Activated CD8-positive, alpha-beta memory T cell treated with anti-CD3 and anti-CD28 coated beads, Interleukin-2, amount 50 U/mL, for 1 hour (primary cell): ENCODE data around the gene FST.

Experiments used
- DNase-seq: peaks from one replicate; pipeline ENCODE4 v3.0.0-alpha.2; 2020; ENCODE audit errors: extremely low read depth

FST gene

GRCh38 chr5:53473633-53474032 lies 6.8 kb upstream of the FST start:
- no peak for DNase-seq

- no peak for DNase-seq
These were observed 5.1 kb upstream of the FST start for GRCh38 chr5:53475320-53475719.

- no peak for DNase-seq
These were observed 4.4 kb upstream of the FST start for GRCh38 chr5:53476019-53476418.

- DNase-seq = no peak
These were observed 3.6 kb upstream of the FST start for GRCh38 chr5:53476531-53477480.

GRCh38 chr5:53478411-53479044 lies 1.9 kb upstream of the FST start:
- DNase-seq = no peak

GRCh38 chr5:53479045-53479589 lies 1.3 kb upstream of the FST start:
- DNase-seq = no peak

- no peak for DNase-seq
These were observed 626 bp upstream of the FST start for GRCh38 chr5:53479590-53480415.

- no peak for DNase-seq
These were observed 894 bp downstream of the FST start for GRCh38 chr5:53481159-53481886.

- DNase-seq = no peak
These were observed 1.7 kb downstream of the FST start for GRCh38 chr5:53481887-53482716.

- DNase-seq = no peak
These were observed 2.5 kb downstream of the FST start for GRCh38 chr5:53482717-53483638.

GRCh38 chr5:53487436-53487835 lies 7.0 kb downstream of the FST start:
- no peak for DNase-seq

GRCh38 chr5:53488195-53488722 lies 7.8 kb downstream of the FST start:
- no peak for DNase-seq

GRCh38 chr5:53490747-53491146 lies 10.3 kb downstream of the FST start:
- no peak for DNase-seq

GRCh38 chr5:53501054-53501453 lies 20.6 kb downstream of the FST start:
- no peak for DNase-seq

- no peak for DNase-seq
These were observed 23.3 kb downstream of the FST start for GRCh38 chr5:53503562-53504218.

- DNase-seq = no peak
These were observed 26.6 kb downstream of the FST start for GRCh38 chr5:53507013-53507412.

- no peak for DNase-seq
These were observed 27.7 kb downstream of the FST start for GRCh38 chr5:53508125-53508524.

GRCh38 chr5:53512539-53512938 lies 32.1 kb downstream of the FST start:
- no peak for DNase-seq

- DNase-seq = no peak
These were observed 35.6 kb downstream of the FST start for GRCh38 chr5:53515988-53516387.
